NOMO-1 (cell line): Measurements from ENCODE around the gene ZNF22.
A peak's percentile ranks its signal among the peaks of the same experiment; 100 is the strongest.

Experiments used
- DNase-seq, 2 experiments: peaks; one replicate each; lab custom pipeline; 2025; ENCODE audit not compliant: unreplicated experiment in 2 of 2; lab: John Stamatoyannopoulos, UW

ZNF22 gene

DNA sequence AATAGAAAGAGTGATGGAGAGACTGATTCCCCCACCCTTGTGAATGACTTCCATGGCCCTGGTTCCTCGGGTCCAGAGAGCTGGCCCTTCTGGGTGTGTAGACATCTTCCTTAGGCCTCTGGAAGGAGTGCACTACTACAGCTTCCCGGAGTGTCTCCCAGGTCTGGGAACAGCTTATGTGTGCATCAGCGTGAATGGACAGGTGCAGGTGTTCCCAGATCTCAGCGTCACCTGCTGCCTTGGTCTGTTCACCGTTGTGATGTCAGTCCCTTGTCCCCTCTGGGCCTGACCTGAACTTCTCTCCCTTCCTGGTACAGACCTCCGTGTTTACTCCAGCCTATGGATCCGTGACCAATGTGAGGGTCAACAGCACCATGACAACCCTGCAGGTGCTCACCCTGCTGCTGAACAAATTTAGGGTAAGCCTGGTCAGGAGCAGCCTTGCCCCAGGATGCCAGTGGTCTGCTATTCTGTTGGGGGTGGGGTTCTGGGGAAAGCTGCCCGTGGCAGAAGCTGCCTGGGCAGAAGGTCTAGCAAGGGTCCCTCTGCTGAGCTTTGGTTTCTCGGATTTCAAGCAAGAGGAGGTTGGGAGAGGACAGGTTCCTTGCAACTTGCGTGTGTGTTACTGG, 11.7 kb upstream of the ZNF22 start:
- no peak for DNase-seq

DNA sequence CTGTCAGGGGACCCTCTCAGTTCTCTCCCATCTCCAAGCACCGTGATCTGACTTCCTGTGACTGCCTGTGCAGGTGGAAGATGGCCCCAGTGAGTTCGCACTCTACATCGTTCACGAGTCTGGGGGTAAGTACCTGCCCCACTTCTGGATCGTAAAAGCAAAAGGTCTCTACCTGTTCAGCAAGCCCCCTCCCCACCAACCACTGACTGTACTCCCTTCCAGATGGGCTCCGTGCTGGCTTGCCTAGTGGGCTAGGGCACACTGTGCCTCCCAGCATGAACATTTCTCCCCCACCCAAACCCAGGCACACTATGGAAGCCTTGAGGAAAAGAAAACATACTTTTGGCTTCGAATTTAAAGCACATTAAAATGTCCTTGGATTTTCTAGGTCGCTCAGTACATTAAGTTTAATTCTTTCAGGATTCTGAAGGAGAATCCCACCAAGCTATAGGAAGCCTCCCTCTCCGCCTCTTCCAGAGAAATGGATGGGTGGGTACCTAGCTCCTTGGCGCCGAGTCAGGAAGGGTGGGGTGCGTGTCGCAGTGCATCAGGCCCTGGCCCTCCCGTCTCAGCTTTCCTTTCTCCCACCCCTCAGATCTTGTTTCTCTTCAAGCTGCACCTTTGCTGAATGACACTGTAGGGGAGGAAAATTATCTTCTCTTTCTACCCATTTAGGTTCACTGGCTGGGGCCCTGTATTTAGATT, 11.0 kb upstream of the ZNF22 start:
- no peak for DNase-seq

DNA sequence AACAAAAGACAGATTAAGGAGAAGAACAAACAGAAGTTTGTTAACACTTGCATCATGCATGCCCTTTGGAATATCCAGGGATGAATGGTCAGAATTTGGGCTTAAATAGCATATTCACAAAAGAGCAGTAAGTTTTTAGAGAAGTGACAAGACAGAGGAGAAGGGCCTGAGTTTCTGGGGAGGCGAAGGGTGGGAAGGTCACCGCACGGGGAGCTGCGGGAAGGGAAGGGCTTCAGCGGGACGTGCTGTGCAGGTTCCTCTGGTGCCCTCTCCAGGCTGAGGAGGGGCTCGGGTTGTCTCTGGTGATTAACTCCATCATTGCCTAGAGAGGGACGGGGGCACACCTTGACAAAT, 10.4 kb upstream of the ZNF22 start:
- DNase-seq, result no peak

GRCh38 chr10:44990965-44991364, 9.8 kb upstream of the ZNF22 start:
- DNase-seq, result no peak

DNA sequence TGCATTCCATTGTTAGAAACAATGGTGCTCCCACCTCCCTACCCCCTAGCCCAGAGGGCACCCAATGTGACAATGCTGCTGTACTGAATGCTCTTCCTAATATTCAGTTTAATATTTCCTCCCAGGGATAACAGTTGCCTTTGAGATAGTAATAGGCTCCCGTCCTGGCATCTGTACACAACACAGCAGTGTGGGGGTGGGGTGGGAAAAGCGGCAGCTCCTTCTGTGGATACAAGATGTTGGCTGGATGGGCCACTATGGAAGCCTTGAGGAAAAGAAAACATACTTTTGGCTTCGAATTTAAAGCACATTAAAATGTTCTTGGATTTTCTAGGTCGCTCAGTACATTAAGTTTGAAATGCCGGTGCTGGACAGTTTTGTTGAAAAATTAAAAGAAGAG, 9.2 kb upstream of the ZNF22 start:
- DNase-seq, result no peak

GRCh38 chr10:44992070-44992731, 8.5 kb upstream of the ZNF22 start:
- DNase-seq, result no peak

DNA sequence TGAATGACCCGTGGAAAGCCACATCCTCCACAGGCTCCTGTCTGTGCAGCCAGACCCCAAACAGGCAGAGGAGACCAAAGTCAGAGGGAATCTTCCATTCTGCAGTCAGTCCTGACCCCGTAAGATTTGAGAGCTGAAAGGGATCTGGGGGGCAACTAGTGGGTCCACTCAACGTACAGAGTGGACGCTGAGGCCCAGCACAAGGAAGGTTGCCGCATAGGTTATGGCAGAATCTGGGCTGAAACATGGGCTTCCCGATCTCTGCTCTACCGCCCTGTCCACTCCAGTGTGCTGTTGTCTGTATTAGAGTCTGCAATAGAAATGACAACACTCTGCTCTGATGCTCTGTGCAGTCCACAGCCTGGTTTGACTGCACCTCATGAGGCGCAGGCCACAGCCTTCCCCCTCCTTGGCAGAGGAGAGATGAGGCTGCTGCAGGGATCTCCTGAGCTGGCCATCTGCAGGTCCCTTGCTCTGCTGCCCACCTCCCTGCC, 7.9 kb upstream of the ZNF22 start:
- DNase-seq, result no peak

GRCh38 chr10:44993226-44993921, 7.3 kb upstream of the ZNF22 start:
- no peak for DNase-seq

GRCh38 chr10:44993922-44994751, 6.6 kb upstream of the ZNF22 start:
- no peak for DNase-seq

DNA sequence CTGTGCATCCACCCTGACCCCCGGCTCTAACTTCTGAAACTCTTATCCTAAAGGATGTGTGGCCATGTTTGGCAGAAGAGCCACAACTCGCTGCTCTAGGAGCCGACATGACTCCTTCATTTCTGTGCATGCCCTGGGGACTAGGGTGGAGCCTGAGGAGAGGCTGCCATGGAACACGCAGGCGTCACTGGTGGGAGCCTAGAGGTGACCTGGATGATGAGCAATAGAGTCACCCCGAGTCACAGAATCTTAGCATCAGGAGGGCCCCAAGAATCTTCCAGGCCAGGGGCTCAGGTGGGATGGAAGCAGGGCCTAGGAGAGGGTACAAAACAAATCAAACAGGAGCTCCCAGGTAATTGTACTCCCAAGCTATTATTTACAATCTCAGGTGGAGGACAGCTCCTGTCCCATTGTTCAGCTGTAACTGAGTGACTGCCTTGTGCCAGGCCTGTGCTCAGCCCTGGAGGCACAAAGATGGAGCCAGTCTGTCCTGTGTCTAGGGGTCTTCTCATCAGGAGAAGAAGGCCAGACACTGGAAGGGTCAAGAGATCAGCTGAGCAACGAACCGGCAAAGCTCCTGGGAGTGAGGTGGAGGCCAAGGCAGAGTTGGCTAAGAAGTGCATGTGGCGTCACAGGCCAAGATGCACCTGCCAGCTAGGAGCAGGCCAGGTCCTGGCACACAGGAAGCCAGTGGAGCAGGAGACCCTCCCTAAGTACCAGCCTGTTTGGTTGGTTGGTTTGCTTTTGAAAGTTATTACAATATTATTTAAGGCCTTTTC, 5.8 kb upstream of the ZNF22 start:
- DNase-seq, result no peak

- no peak for DNase-seq
Measured at GRCh38 chr10:44995581-44995913, 5.2 kb upstream of the ZNF22 start.

DNA sequence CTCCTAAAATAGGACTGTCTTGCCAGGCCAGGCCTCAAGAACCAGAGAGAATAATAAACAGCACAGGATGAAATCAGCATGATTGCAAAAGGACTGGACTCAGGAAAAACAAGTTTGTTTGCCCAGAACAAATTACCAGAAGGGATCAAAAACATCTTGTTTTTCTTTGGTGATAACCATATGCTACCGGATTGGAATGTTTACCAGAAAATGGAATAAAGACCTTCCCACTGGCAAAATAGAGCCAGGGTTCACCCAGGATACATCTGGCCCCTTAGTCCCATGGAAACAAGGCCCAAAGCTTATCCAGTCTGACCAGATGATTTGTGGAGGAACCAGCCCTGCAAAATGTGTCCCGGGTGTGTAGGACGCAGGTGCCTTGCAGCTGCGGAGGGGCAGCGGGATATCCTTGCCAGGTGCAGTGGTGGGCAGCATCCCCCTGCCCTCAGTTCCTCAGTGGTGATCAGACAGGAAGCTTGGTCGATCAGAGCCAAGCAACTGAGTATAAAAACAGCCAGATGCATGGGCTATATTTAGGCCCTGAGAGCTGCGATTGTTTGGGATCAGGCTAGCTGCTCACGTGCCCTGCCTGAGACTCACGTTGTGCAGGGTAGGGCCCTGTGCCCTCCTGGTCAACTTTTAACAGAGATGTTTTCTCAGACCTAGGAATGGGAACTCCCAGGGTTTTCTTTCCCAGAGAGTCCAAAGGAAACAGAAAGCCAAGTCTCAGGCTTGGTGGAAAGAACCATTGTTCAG, 4.6 kb upstream of the ZNF22 start:
- no peak for DNase-seq

- no peak for DNase-seq
Measured at GRCh38 chr10:44997105-44997748, 3.5 kb upstream of the ZNF22 start.

DNA sequence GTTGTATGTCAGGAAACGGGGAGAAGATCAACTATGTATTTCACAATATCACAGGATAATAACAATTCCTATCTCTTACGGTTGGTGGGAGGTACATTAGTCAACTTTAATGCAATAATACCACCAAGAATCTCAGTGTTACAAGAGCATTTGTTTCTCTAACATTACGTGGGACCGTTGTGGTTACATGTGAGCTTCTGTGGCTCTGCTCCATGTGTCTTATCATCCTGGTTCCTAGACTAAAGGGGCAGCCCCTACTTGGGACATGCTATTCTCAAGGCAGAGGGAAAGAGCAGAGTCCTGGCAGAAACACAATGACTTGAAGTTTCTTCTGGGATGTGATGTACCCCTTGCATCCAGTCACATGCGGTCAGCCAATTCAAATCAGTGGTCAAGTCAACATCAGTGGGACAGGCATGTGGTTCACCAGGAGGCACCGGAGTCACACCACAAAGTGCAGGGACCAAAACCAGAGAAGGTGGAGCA, 2.5 kb upstream of the ZNF22 start:
- no peak for DNase-seq

GRCh38 chr10:45000138-45000751, 478 bp upstream of the ZNF22 start:
- DNase-seq, result peak in 1 of 2 experiments; percentile 70

GRCh38 chr10:45001381-45002148, 842 bp downstream of the ZNF22 start:
- DNase-seq, result peak; percentile 55 to 70

DNA sequence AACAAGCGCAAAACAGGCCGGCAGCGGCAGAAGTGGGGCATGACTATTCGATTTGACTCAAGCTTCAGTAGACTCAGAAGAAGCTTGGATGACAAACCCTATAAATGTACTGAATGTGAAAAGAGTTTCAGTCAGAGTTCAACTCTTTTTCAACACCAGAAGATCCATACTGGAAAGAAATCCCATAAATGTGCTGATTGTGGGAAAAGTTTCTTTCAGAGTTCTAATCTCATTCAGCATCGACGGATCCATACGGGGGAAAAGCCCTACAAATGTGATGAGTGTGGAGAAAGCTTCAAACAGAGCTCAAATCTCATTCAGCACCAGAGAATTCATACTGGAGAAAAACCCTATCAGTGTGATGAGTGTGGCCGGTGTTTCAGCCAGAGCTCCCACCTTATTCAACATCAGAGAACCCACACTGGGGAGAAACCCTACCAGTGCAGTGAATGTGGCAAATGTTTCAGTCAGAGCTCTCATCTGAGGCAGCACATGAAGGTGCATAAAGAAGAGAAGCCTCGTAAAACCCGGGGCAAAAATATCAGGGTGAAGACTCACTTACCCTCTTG, 2.8 kb downstream of the ZNF22 start:
- DNase-seq, result no peak
